Gastrocnemius medialis (tissue), 4 donors: ENCODE data around the gene SLC66A1. TPM values are rescaled to one million over a fixed set of nuclear protein-coding genes. Genes with fewer than 3 reads are reported as not detected.

Experiments
- ATAC-seq, 2 donors: fragments of 150-250 bp; one replicate each; pipeline ENCODE4 v1.9.1; 2016
- DNase-seq, 2 donors: peaks; one replicate each; pipeline ENCODE4 v3.0.0-alpha.2; 2019
- H3K27ac ChIP-seq, 4 donors: fragments of 200-600 bp; sonication (generic); 1 replicate in 1 of 4; 2 replicates in 3 of 4; pipeline ENCODE4 v1.5.1; 2016 to 2018; ENCODE audit warnings: mild to moderate bottlenecking in 2 of 4, moderate library complexity in 1 of 4
- H3K27me3 ChIP-seq, 3 donors: fragments of 200-600 bp; sonication (generic) in 2 of 3; 1 replicate in 1 of 3; 2 replicates in 2 of 3; pipeline versions ENCODE4 v1.5.1 to v1.6.0; 2016 to 2019; ENCODE audit warnings: mild to moderate bottlenecking in 1 of 3, moderate library complexity in 1 of 3
- H3K36me3 ChIP-seq, 2 donors: fragments of 200-600 bp; sonication (generic) in 1 of 2; one replicate each; pipeline ENCODE4 v1.5.1; 2017 to 2018
- H3K4me1 ChIP-seq, 2 donors: fragments of 200-600 bp; sonication (generic) in 1 of 2; one replicate each; pipeline ENCODE4 v1.5.1; 2016 to 2017; ENCODE audit warnings: mild to moderate bottlenecking in 2 of 2
- H3K4me3 ChIP-seq, 4 donors: fragments of 200-600 bp; sonication (generic) in 3 of 4; 1 replicate in 1 of 4; 2 replicates in 3 of 4; pipeline ENCODE4 v1.5.1; 2016 to 2019; ENCODE audit warnings: mild to moderate bottlenecking in 2 of 4
- H3K9me3 ChIP-seq, 3 donors: fragments of 200-600 bp; sonication (generic) in 2 of 3; 1 replicate in 1 of 3; 2 replicates in 2 of 3; pipeline ENCODE4 v1.5.1; 2016 to 2019
- POLR2A ChIP-seq, 2 donors: fragments of 450-650 bp; IDR thresholded peaks; one replicate each; pipeline ENCODE4 v1.6.1; 2017; ENCODE audit warnings: antibody characterized with exemption in 2 of 2, mild to moderate bottlenecking in 2 of 2, moderate library complexity in 2 of 2
- in situ Hi-C, 4 donors: fragments of 200-750 bp; cut with MboI; loops; one replicate each; pipeline versions ENCODE4 v1.15.0 to v1.8.0; 2017; ENCODE audit warnings: low sequenced_read_pairs in 4 of 4
- intact Hi-C: fragments of 100-400 bp; cut with DNase I; formaldehyde crosslinking; loops from one replicate; pipeline ENCODE4 v1.15.1; 2023; ENCODE audit warnings: low total_unique reads
- total RNA-seq, 4 donors: library from RNA; depleted of rRNA; stranded (reverse); fragments of >200 nt; gene quantifications; one replicate each; pipeline versions ENCODE4 v1.1.0 to v1.2.3, GENCODE V29; 2016
- TF ChIP-seq, protein P1 (sequence below), 5 experiments: fragments of 450-650 bp in 3 of 5; fragments of 200-600 bp in 2 of 5; sonication (generic) in 2 of 5; IDR thresholded peaks in 4 of 5; conservative IDR thresholded peaks in 1 of 5; 1 replicate in 4 of 5; 2 replicates in 1 of 5; pipeline ENCODE4 v1.5.1; 2016 to 2019; ENCODE audit warnings: antibody characterized with exemption in 5 of 5, mild to moderate bottlenecking in 3 of 5, moderate library complexity in 3 of 5

SLC66A1 gene
- total RNA-seq, 4 donors from 2014 or later: 13.9 to 30.0 (median 19.3) TPM

GRCh38 chr1:19343617-19344350 lies 31.7 kb downstream of the SLC66A1 start:
- in situ Hi-C loops: loop anchor here in 3 of 4 donors (5.0 to 10.0 kb wide), 2 partner anchors 309 to 311 kb away; no protein-coding TSS in a partner anchor
- intact Hi-C loops: loop anchor here (1.0 to 10.0 kb wide), 3 partner anchors 144 to 310 kb away; partner anchors contain the start of gene CAPZB
- Histone ChIP-seq H3K27ac (no peak overlapping the region), H3K27me3 (no peaks in the 10 kb centered on the region), H3K4me3 (no peak overlapping the region), H3K9me3 (no peaks in the 10 kb centered on the region), H3K4me1 (no peaks in the 10 kb centered on the region), H3K36me3 (peaks cover 0 to 43% of the 10 kb centered on the region in 2 donors)
- no peak for DNase-seq
- no peak for ATAC-seq
- TF ChIP-seq, protein P1, sequence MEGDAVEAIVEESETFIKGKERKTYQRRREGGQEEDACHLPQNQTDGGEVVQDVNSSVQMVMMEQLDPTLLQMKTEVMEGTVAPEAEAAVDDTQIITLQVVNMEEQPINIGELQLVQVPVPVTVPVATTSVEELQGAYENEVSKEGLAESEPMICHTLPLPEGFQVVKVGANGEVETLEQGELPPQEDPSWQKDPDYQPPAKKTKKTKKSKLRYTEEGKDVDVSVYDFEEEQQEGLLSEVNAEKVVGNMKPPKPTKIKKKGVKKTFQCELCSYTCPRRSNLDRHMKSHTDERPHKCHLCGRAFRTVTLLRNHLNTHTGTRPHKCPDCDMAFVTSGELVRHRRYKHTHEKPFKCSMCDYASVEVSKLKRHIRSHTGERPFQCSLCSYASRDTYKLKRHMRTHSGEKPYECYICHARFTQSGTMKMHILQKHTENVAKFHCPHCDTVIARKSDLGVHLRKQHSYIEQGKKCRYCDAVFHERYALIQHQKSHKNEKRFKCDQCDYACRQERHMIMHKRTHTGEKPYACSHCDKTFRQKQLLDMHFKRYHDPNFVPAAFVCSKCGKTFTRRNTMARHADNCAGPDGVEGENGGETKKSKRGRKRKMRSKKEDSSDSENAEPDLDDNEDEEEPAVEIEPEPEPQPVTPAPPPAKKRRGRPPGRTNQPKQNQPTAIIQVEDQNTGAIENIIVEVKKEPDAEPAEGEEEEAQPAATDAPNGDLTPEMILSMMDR (IDR thresholded peaks at IDR 0.05 in 4 of 5, conservative IDR thresholded peaks at IDR 0.05 in 1 of 5): no peak
- TF ChIP-seq POLR2A (IDR thresholded peaks at IDR 0.05): no peak

GRCh38 chr1:19344372-19344810 lies 32.3 kb downstream of the SLC66A1 start:
- H3K27ac ChIP-seq: peak overlapping the region in 1 of 4 donors; percentile 3
- TF ChIP-seq, protein P1 (IDR thresholded peaks at IDR 0.05 in 4 of 5, conservative IDR thresholded peaks at IDR 0.05 in 1 of 5): peak; percentile 87 to 96 (median 95)
- TF ChIP-seq POLR2A (IDR thresholded peaks at IDR 0.05): no peak
- ATAC-seq (peak in 1 of 2 donors; percentile 67), DNase-seq (peak in 1 of 2 donors; percentile 73)
- H3K36me3 ChIP-seq: peaks cover 0 to 37% of the 10 kb centered on the region in 2 donors
- no peak overlapping the region for H3K4me3 ChIP-seq
- H3K4me1 ChIP-seq: no peaks in the 10 kb centered on the region
- H3K27me3 ChIP-seq: no peaks in the 10 kb centered on the region
- no peaks in the 10 kb centered on the region for H3K9me3 ChIP-seq
- in situ Hi-C loops: loop anchor here in 3 of 4 donors (5.0 to 10.0 kb wide), 2 partner anchors 308 to 310 kb away; no protein-coding TSS in a partner anchor
- intact Hi-C loops: loop anchor here (1.0 to 10.0 kb wide), 3 partner anchors 143 to 309 kb away; partner anchors contain the start of gene CAPZB

- no peaks in the 10 kb centered on the region for H3K4me1 ChIP-seq
- TF ChIP-seq POLR2A (IDR thresholded peaks at IDR 0.05): no peak
- TF ChIP-seq, protein P1 (IDR thresholded peaks at IDR 0.05 in 4 of 5, conservative IDR thresholded peaks at IDR 0.05 in 1 of 5): no peak
- no peak for ATAC-seq
- H3K36me3 ChIP-seq: peaks cover 0 to 36% of the 10 kb centered on the region in 2 donors
- in situ Hi-C loops (loop anchor here in 3 of 4 donors (5.0 to 10.0 kb wide), 2 partner anchors 307 to 310 kb away; no protein-coding TSS in a partner anchor), intact Hi-C loops (loop anchor here (1.0 to 10.0 kb wide), 3 partner anchors 142 to 308 kb away; partner anchors contain the start of gene CAPZB)
- H3K9me3 ChIP-seq: no peaks in the 10 kb centered on the region
- H3K4me3 ChIP-seq: no peak overlapping the region
- no peaks in the 10 kb centered on the region for H3K27me3 ChIP-seq
- DNase-seq: no peak
- H3K27ac ChIP-seq: peak overlapping the region in 1 of 4 donors; percentile 3
These were observed 32.7 kb downstream of the SLC66A1 start for GRCh38 chr1:19344831-19345230.

DNA sequence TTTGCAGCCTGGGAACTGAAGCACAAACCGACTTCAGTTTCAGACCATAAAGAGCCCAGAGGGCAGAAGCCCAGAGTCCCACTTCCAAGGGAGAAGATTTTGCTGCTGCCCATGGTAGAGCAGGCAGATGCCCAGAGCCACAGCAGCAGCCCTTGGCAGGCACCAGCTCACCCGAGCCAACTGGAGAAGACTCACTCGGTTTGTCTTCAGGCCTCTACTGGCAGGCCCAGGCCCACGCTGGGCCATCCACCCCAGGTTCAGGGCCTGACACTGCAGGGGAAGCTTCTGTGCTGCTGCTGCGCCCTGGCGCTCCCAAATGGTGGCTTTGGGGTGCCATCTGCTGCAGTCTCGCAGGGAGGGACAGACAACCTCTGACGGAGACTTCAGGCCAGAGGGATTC lies 33.3 kb downstream of the SLC66A1 start:
- intact Hi-C loops (loop anchor here (10.0 kb wide), 1 partner anchor 249 kb away; a partner anchor contains a TSS), in situ Hi-C loops (loop anchor here in 1 of 4 donors (10.0 kb wide), 1 partner anchor 309 kb away; no protein-coding TSS in a partner anchor)
- Histone ChIP-seq H3K9me3 (no peaks in the 10 kb centered on the region), H3K4me1 (no peaks in the 10 kb centered on the region), H3K27me3 (no peaks in the 10 kb centered on the region), H3K4me3 (no peak overlapping the region), H3K27ac (peak overlapping the region in 1 of 4 donors; percentile 2), H3K36me3 (peaks cover 0 to 40% of the 10 kb centered on the region in 2 donors)
- TF ChIP-seq, protein P1 (IDR thresholded peaks at IDR 0.05 in 4 of 5, conservative IDR thresholded peaks at IDR 0.05 in 1 of 5): no peak
- TF ChIP-seq POLR2A (IDR thresholded peaks at IDR 0.05): no peak
- no peak for DNase-seq
- ATAC-seq: no peak
